Neural progenitor cell (in vitro differentiated cells): ENCODE measurements around the gene TMEM47.

Source experiments
- EZH2phosphoT487 ChIP-seq: fragments of 200-600 bp; sonication (generic); IDR thresholded peaks from 2 replicates; pipeline ENCODE4 v1.6.1; 2017; ENCODE audit warnings: antibody characterized with exemption
- TF ChIP-seq, protein P1 (sequence below): fragments of 200-600 bp; sonication (generic); IDR thresholded peaks from 2 replicates; pipeline ENCODE4 v1.5.1; 2017; ENCODE audit warnings: antibody characterized with exemption, mild to moderate bottlenecking

DNA sequence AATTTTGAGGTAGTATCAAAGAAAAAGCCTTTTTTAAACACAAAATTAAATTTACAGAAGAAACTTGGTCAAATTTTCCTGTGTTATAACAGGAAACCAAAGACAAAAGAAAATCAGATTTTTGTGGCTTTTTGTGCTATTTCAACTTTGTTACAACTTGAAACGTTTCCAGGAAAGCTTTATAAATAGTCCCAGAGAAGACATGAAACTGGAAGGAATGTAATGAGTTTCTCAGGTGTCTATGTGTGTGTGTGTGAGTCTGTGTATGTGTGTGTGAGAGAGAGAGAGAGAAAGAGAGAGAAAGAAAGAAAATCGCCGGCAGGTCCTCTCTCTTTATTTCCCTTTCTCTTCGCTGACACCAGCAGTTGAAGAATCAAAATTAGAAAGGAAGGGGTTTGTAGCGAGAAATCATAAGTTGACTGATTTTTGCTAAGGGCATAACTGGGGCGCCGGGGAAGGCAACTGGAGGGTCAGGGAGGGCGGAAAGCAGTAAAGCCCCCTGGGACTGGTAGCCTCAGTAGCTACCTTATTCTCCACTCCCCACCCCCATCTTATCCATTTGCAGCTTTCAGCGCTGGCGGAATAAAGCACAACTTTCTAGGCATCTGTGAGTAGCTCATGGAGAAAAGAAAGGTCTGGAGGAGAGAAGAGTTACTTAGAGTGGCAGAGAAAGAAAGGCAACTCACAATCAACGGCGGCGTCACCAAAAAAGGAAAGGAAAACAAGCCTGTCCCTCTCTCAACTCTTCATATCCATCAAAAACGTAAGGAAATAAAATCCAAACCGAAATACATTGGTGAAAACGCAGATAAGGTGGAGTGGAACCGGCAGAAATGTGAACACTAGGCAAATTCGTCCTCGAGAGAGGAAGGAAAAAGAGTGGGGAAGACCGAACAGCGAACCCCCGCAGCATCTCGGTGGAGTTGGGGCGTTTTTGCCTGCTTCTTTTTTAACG is 1.3 kb downstream of the TMEM47 start:
- TF ChIP-seq, protein P1, sequence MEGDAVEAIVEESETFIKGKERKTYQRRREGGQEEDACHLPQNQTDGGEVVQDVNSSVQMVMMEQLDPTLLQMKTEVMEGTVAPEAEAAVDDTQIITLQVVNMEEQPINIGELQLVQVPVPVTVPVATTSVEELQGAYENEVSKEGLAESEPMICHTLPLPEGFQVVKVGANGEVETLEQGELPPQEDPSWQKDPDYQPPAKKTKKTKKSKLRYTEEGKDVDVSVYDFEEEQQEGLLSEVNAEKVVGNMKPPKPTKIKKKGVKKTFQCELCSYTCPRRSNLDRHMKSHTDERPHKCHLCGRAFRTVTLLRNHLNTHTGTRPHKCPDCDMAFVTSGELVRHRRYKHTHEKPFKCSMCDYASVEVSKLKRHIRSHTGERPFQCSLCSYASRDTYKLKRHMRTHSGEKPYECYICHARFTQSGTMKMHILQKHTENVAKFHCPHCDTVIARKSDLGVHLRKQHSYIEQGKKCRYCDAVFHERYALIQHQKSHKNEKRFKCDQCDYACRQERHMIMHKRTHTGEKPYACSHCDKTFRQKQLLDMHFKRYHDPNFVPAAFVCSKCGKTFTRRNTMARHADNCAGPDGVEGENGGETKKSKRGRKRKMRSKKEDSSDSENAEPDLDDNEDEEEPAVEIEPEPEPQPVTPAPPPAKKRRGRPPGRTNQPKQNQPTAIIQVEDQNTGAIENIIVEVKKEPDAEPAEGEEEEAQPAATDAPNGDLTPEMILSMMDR, result no peak
- TF ChIP-seq EZH2phosphoT487, result no peak
